D721Med (cell line): ENCODE measurements around the gene ZNF79.

Experiments used
- DNase-seq: peaks from one replicate; pipeline ENCODE4 v3.0.0; 2011; ENCODE audit warnings: low spot score; ENCODE audit not compliant: insufficient read length
- FAIRE-seq: peaks from 2 replicates; lab custom pipeline; 2011; peaks lifted over from hg19 to GRCh38; lab: Jason Lieb, UNC
- CTCF ChIP-seq: IDR thresholded peaks from 2 replicates; pipeline ENCODE4 v1.5.1; 2012; ENCODE audit warnings: mild to moderate bottlenecking, control low read depth; ENCODE audit not compliant: insufficient read depth; ENCODE audit errors: missing control alignments

Gene ZNF79

DNA sequence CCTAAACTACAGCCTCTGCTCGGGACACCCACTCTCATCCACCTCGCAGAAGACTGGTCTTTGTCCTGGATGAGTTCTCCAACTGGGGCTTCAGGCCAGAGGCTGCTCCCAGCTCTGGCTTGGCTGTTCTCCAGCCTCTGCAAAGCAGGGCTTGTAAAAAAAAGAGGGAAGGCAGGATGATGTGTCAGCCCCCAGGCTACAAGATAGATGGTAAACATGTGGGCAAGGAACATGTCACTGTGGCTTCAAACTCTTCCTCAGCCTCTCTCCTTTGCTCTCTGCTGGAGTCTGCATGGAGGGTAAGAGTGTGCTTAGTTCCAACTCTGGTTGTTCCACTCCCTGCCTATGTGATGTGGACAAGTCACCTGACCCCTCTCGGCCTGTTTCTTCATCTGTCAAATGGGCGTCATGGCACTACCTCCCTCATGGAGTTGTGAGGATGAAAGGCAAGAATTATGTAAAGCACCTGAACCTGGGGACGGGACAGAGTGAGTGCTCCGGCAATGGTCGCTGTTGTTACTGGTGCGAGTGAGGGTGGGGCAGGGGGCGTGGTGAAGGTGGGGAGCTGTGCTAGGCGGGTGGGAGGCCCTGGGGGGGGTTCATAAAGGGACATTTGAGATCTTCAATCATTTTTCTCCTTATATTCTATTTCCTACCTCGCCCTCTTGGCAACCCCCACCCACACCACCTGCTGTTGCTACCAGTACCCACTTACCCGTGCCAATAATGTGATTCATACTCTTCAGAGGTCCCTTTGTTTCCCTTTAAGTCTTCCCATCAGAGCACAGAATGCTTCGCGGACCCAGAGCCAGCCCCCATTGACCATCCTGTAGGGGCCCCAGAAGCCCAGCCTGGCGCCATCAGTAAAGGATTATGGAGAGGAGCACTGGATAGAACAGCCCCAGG is 6.8 kb upstream of the ZNF79 start:
- no peak for TF ChIP-seq CTCF
- FAIRE-seq (no peak), DNase-seq (no peak)

- peak; percentile 22 for TF ChIP-seq CTCF
- FAIRE-seq (no peak), DNase-seq (peak; percentile 46)
Measured at GRCh38 chr9:127418037-127418471, 6.1 kb upstream of the ZNF79 start.

DNA sequence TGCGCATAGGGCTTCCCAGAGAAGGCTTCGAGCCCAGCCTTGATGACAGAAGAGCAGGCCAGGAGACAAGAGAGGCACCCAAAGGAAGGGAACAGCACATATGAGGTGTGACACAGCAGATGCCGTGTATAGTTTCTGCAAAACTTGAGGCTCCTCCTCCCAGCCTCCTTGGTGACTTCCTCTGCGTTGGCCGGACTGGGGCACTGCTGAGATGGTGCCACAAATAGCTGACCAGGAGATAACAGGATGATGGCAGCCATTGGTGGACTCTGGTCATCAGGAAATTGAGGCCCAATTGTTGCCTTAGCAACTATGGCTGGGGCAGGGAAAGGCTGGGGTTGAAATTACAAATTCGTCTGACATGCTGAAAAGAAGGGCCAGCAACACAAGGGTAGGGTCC is 4.8 kb upstream of the ZNF79 start:
- DNase-seq (no peak), FAIRE-seq (no peak)

DNA sequence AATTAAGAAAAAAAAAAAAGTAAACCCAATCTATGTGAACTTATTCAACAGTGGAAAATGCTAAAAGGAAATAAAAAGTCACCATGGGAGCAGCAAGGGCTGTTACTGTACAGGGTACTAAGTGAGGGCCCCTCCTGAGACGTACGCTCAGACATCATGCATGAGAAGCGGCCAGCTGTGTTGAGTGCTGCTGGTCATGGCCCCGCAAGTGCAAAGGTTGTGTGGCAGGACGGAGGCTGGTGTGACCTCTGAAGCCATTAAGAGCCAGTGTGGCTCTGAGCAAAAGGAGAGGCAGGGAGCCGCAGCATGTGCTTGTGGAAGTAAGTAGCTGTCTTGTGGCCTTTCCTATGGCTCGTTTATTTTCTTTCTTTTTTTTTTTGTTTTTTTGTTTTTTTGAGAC is 3.1 kb upstream of the ZNF79 start:
- no peak for DNase-seq
- FAIRE-seq, result no peak
- TF ChIP-seq CTCF, result no peak

More for the DNA sequence above, 4.8 kb upstream of the ZNF79 start:
- TF ChIP-seq CTCF, result no peak

DNA sequence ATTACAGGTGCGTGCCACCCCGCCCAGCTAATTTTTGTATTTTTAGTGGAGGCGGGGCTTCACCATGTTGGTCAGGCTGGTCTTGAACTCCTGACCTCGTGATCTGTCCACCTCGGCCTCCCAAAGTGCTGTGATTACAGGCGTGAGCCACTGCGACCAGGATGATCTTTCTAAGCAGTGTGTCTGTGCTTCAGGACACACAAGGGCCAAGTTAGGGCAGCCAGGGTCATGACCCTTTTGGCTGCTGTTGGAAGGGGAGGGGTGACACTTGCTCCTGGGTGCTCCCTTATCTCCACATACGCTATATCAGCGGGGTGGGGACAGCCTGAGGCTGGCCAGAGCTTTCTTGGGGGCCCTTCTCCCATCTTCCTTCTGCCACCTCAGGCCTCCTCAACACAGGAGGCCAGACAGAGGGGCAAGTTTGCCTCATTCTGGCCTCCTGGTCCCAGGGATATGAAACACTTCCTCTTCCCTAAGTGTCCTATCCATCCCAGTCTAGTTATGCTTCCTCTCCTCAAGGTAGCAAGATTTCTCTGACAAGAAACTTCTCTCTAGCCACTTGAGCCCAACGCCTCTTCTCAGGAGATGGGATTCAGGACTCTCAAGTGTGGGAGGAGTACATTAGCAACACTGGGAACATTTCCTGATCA is 1.9 kb upstream of the ZNF79 start:
- TF ChIP-seq CTCF, result no peak
- FAIRE-seq (no peak), DNase-seq (no peak)

DNA sequence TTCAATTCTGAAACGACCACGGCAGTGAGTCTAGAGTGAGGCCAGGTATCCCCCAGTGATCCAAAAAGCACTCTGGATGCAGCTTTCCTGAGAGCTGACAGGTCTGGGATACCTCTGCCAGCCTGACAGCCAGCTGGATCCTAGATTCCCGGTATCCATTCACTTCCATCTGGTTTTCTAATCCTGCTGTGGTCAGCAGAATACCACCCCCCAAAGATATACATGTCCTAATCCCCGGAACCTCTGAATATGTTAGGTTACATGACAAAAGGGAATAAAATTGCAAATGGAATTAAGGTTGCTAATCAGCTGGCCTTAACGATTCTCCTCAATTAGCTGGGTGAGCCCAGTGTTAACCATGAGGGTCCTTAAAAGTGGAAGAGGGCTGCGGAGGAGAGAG is 1.4 kb upstream of the ZNF79 start:
- FAIRE-seq, result no peak
- no peak for TF ChIP-seq CTCF
- DNase-seq, result no peak

DNA sequence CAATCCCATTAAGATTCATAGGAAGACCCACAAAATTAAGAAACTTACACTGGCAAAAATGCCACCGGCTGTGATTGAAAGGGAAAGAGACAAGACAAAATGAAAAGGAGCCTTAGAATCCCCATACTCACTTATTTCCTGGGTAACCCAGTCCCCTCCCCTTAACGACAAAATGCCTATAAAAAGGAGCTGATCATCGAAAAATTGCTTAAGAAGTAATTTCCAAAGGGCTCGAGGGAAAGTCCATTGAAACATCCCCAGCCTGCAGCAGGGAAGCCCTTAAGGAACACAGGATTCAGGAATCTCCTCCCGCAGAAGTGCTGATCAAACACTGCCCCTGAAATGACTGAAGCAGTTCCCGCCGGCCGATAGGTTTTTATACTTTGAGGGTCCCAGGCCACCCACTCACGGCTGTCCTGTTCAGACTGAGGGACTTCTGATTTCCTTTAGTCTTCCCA is 677 bp upstream of the ZNF79 start:
- FAIRE-seq, result no peak
- DNase-seq, result no peak

More for the DNA sequence above, 677 bp upstream of the ZNF79 start:
- no peak for TF ChIP-seq CTCF
